Neutrophil (primary cell): Measurements from ENCODE around the gene GPR89A.
"Not testable (repeated sequence)": the region's sequence is repeated elsewhere in the genome, so short reads cannot be mapped to it uniquely, and the experiment has no call there.

Experiments
- H3K27ac ChIP-seq: fragments of 200-600 bp; sonication (generic); 2 replicates; pipeline ENCODE4 v1.5.1; 2016; ENCODE audit warnings: mild to moderate bottlenecking, moderate library complexity
- H3K27me3 ChIP-seq: fragments of 200-600 bp; sonication (generic); 2 replicates; pipeline ENCODE4 v1.6.0; 2016; ENCODE audit warnings: mild to moderate bottlenecking
- H3K36me3 ChIP-seq: fragments of 200-600 bp; sonication (generic); 2 replicates; pipeline ENCODE4 v1.5.1; 2017
- H3K4me1 ChIP-seq, 2 experiments: fragments of 200-600 bp in 1 of 2; sonication (generic) in 1 of 2; 1 replicate in 1 of 2; 2 replicates in 1 of 2; pipeline versions ENCODE4 v1.5.1 to v1.6.1; 2013 to 2016; ENCODE audit warnings: low read depth in 1 of 2, low read length in 1 of 2, mild to moderate bottlenecking in 1 of 2, moderate library complexity in 1 of 2; ENCODE audit not compliant: control insufficient read depth in 1 of 2, insufficient read depth in 1 of 2
- H3K4me3 ChIP-seq, 2 experiments: fragments of 200-600 bp in 1 of 2; sonication (generic) in 1 of 2; 1 replicate in 1 of 2; 2 replicates in 1 of 2; pipeline ENCODE4 v1.5.1; 2013 to 2016; ENCODE audit warnings: low read depth in 1 of 2, low read length in 1 of 2, mild to moderate bottlenecking in 1 of 2, moderate library complexity in 1 of 2
- H3K9me3 ChIP-seq: fragments of 200-600 bp; sonication (generic); 2 replicates; pipeline ENCODE4 v1.5.1; 2016
- CTCF ChIP-seq: fragments of 200-600 bp; sonication (generic); IDR thresholded peaks from 2 replicates; pipeline ENCODE4 v1.5.1; 2016; ENCODE audit warnings: antibody characterized with exemption

GPR89A gene

GRCh38 chr1:145711213-145711651 is 103.4 kb downstream of the GPR89A start:
- no peak for TF ChIP-seq CTCF
- Histone ChIP-seq H3K27ac (no peak overlapping the region), H3K9me3 (no peaks in the 10 kb centered on the region)

DNA sequence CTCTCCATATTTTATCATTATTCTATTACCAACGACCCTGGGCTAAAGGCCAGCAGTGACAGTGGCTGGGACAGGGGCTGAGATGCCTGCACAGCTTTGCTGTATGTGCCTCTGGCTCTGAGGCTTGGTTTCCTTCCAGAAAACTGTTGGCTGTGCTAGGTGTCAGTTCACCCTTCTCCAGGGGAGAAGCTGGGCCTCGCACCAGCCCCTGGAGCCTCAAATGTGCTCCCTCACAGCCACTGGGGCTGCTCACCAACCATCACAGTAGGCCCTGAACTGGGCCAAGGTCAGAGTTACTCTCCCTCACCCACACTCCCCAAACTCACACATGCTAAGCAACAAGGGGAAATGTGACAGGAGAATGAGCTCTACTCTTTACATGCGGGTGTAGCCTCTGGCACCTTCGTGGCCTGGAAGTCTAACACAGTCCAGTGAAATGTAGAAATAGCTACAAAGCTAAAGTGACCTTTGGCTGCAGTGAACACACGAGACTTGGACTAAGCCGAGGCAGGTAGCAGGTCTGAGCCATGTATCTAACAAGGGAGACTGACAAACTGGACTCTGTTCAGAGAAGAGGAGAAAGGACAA is 106.8 kb downstream of the GPR89A start:
- no peaks in the 10 kb centered on the region for H3K9me3 ChIP-seq
- no peak overlapping the region for H3K4me3 ChIP-seq
- no peaks in the 10 kb centered on the region for H3K36me3 ChIP-seq
- TF ChIP-seq CTCF, result no peak
- H3K4me1 ChIP-seq, result no peaks in the 10 kb centered on the region
- peaks cover 1% of the 10 kb centered on the region for H3K27me3 ChIP-seq
- H3K27ac ChIP-seq, result no peak overlapping the region

More at GRCh38 chr1:145711213-145711651, 103.4 kb downstream of the GPR89A start:
- Histone ChIP-seq H3K27me3 (no peaks in the 10 kb centered on the region), H3K4me3 (no peak overlapping the region), H3K36me3 (no peaks in the 10 kb centered on the region), H3K4me1 (no peaks in the 10 kb centered on the region)

DNA sequence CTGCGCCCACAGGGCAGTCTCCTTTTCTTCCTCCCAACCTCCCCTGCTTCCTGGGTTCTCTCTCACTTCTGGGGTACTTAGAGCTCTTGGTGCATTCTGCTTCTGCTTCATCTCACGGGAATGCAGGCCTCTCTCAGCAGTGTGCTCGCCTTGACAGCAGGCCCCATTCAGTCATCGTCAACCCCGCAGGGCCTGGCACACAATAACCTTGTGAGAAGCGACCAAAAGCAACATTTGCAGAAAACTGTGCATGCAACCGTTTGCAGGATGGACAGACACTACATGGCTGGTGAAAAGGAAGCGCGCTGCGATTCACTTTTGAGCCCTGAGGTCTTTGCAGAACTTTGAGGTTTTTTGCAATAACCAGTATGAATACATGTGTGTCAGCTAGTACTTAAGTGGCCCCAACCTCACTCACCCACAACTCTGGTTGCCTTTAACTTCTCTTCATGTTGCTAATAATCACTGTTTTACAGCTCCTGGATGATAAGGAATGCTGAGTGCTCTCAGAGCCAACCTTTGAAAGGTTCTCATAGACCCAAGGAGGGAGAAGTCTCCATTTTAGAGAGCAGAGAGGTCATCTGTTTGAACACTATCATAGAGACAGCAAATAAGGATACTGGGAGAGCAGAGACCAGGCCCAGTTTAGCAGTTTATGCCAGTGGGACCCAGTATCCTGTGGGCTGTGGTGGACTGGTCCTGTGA is 109.0 kb downstream of the GPR89A start:
- Histone ChIP-seq H3K9me3 (no peaks in the 10 kb centered on the region), H3K27ac (no peak overlapping the region), H3K4me1 (peaks cover 6 to 11% of the 10 kb centered on the region in 2 experiments), H3K36me3 (no peaks in the 10 kb centered on the region), H3K4me3 (no peak overlapping the region), H3K27me3 (peaks cover 23% of the 10 kb centered on the region)
- TF ChIP-seq CTCF, result no peak

DNA sequence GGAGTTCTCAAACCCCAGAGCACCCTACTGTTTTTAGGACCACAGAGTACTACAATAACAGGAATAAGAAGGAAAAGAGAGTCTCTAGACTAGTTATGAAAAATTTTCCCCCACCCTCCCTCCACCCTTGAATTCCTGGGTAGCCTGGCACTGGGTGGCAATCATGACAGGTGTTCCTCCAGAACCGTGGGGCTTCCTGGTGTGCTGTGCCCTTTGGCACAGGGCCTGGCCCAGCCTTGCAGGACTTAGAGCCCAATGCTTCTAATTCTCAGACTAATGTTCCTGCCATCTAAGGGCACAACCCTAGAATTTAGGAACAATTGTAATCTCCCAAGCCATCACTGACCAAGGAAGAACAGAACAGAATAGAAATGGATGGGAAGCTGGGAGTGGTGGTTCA is 110.0 kb downstream of the GPR89A start:
- peaks cover 6 to 11% of the 10 kb centered on the region in 2 experiments for H3K4me1 ChIP-seq
- H3K27me3 ChIP-seq, result peaks cover 29% of the 10 kb centered on the region
- no peaks in the 10 kb centered on the region for H3K9me3 ChIP-seq
- no peak for TF ChIP-seq CTCF
- H3K36me3 ChIP-seq, result no peaks in the 10 kb centered on the region
- no peak overlapping the region for H3K27ac ChIP-seq
- no peak overlapping the region for H3K4me3 ChIP-seq

GRCh38 chr1:145718465-145718864 is 110.7 kb downstream of the GPR89A start:
- H3K4me1 ChIP-seq, result peaks cover 6 to 11% of the 10 kb centered on the region in 2 experiments

More at GRCh38 chr1:145718465-145718864, 110.7 kb downstream of the GPR89A start:
- H3K36me3 ChIP-seq, H3K4me3 ChIP-seq, H3K9me3 ChIP-seq, H3K27ac ChIP-seq: not testable (repeated sequence)
- H3K27me3 ChIP-seq, result peaks cover 29% of the 10 kb centered on the region
